ENCODE results near the gene SPAAR. TPM values are rescaled to one million over a fixed set of nuclear protein-coding genes. Genes with fewer than 3 reads are reported as not detected.

SPAAR gene
- polyA plus RNA-seq, 2 of the 4 experiments (the other 2 are of a cell fraction), result not detected

- WGBS (ENCODE audit: missing lambda C conversion rate), result 78% methylated on average over 12 of the region's 14 CpGs
- FAIRE-seq (no peak), DNase-seq (ENCODE audit: low read depth in 1 of 2, low spot score in 1 of 2) (peak in 1 of 2 experiments; percentile 46), ATAC-seq (peak; percentile 7 to 16; a peak in 4 of 6 replicates)
- no peak overlapping the region for H3K4me3 ChIP-seq
- H3K9me3 ChIP-seq, result no peaks in the 10 kb centered on the region
- TF ChIP-seq CEBPB (IDR thresholded peaks at IDR 0.05) (no peak), RFX5 (IDR thresholded peaks at IDR 0.05) (no peak), HMGXB4 (CRISPR knock-in tag; IDR thresholded peaks at IDR 0.05; ENCODE audit: borderline replicate concordance) (no peak), MAX (IDR thresholded peaks at IDR 0.05) (0 out of 2 replicates have a peak, but pooled peaks have one; percentile 0), CTCF (IDR thresholded peaks at IDR 0.05) (no peak)
- POLR2A ChIA-PET, result interaction anchor here (1.0 to 1.2 kb wide), 2 partner anchors 16 to 151 kb away, joined by 3 to 5 read pairs; no protein-coding TSS in a partner anchor
- peak overlapping the region; percentile 68 for H3K4me2 ChIP-seq
- CTCF ChIA-PET, result interaction anchor here (0.9 to 13.7 kb wide), 12 partner anchors 9 to 179 kb away, joined by 3 to 243 read pairs (median 6); no protein-coding TSS in a partner anchor
- peak overlapping the region; percentile 93 to 99 for H3K27ac ChIP-seq
- peaks cover 60% of the 10 kb centered on the region for H3K4me1 ChIP-seq
Observed at GRCh38 chr9:35906923-35907699, 2.2 kb upstream of the SPAAR start.

GRCh38 chr9:35907711-35908503, 1.4 kb upstream of the SPAAR start:
- Histone ChIP-seq H3K9me3 (no peaks in the 10 kb centered on the region), H3K27ac (peak overlapping the region; percentile 93 to 99), H3K4me3 (peak overlapping the region; percentile 12; the same call in 1 of the 3 replicates), H3K4me1 (peaks cover 56% of the 10 kb centered on the region), H3K4me2 (peak overlapping the region; percentile 68)
- FAIRE-seq, result peak; percentile 36
- DNase-seq (ENCODE audit: low read depth in 1 of 2, low spot score in 1 of 2), result peak; percentile 88 to 94
- 0 out of 2 replicates have a peak, but pooled peaks have one; percentile 17 for TF ChIP-seq USF2 (IDR thresholded peaks at IDR 0.05)
- TF ChIP-seq CHD2 (IDR thresholded peaks at IDR 0.05; ENCODE audit: low read length, partially characterized antibody), result no peak
- peak; percentile 68 for TF ChIP-seq FOSL2 (IDR thresholded peaks at IDR 0.05)
- TF ChIP-seq FOSL2 (CRISPR knock-in tag; IDR thresholded peaks at IDR 0.05), result peak; percentile 86
- peak; percentile 62; the same call in 1 of the 2 replicates for TF ChIP-seq TP53 (CRISPR knock-in tag; IDR thresholded peaks at IDR 0.05)
- no peak for TF ChIP-seq POLR2AphosphoS2 (conservative IDR thresholded peaks at IDR 0.05; ENCODE audit: low read length)
- TF ChIP-seq JUN (IDR thresholded peaks at IDR 0.05), result peak; percentile 49 to 69; a peak in 2 of 5 replicates
- TF ChIP-seq MAX (IDR thresholded peaks at IDR 0.05), result peak; percentile 65
- TF ChIP-seq EHF (CRISPR knock-in tag; IDR thresholded peaks at IDR 0.05), result peak; percentile 71; the same call in 1 of the 2 replicates
- no peak for TF ChIP-seq NPAS2 (CRISPR knock-in tag; IDR thresholded peaks at IDR 0.05; ENCODE audit: borderline replicate concordance)
- no peak for TF ChIP-seq HOXB5 (CRISPR knock-in tag; IDR thresholded peaks at IDR 0.05)
- peak in 1 of 2 experiments; percentile 35; a peak in 1 of 5 replicates for TF ChIP-seq EP300 (IDR thresholded peaks at IDR 0.05)
- TF ChIP-seq CHD4 (IDR thresholded peaks at IDR 0.05; ENCODE audit: borderline replicate concordance), result no peak
- TF ChIP-seq ZFP36 (IDR thresholded peaks at IDR 0.05; ENCODE audit: borderline replicate concordance, partially characterized antibody), result no peak
- peak; percentile 44 for TF ChIP-seq JUNB (IDR thresholded peaks at IDR 0.05)
- TF ChIP-seq HOXB13 (CRISPR knock-in tag; IDR thresholded peaks at IDR 0.05; ENCODE audit: low read depth), result 0 out of 2 replicates have a peak, but pooled peaks have one; percentile 65
- no peak for TF ChIP-seq ATOH8 (CRISPR knock-in tag; IDR thresholded peaks at IDR 0.05; ENCODE audit: low read depth)
- TF ChIP-seq RCOR1 (IDR thresholded peaks at IDR 0.05; ENCODE audit: low read depth, low read length), result no peak
- ATAC-seq, result peak; percentile 70 to 76
- ChIA-PET CTCF (interaction anchor here (0.9 to 13.7 kb wide), 10 partner anchors 9 to 178 kb away, joined by 3 to 243 read pairs (median 4); no protein-coding TSS in a partner anchor), POLR2A (interaction anchor here (1.0 to 1.2 kb wide), 2 partner anchors 16 to 151 kb away, joined by 3 to 5 read pairs; no protein-coding TSS in a partner anchor)
- 19% methylated on average over 12 of the region's 13 CpGs for WGBS (ENCODE audit: missing lambda C conversion rate)

Measured in A549 (cell line).